ENCODE results near the gene HAO1. TPM values are rescaled to one million over a fixed set of nuclear protein-coding genes. Genes with fewer than 3 reads are reported as not detected.
A peak's percentile ranks its signal among the peaks of the same experiment; 100 is the strongest.
"Not testable (repeated sequence)": the region's sequence is repeated elsewhere in the genome, so short reads cannot be mapped to it uniquely, and the experiment has no call there.

The HAO1 gene
- total RNA-seq, 2 donors from 2014 or later, result not detected

- DNase-seq (ENCODE audit: low spot score), result no peak
- H3K4me1 ChIP-seq, result no peaks in the 10 kb centered on the region
- no peaks in the 10 kb centered on the region for H3K9me3 ChIP-seq
- H3K36me3 ChIP-seq, result no peaks in the 10 kb centered on the region
- no peaks in the 10 kb centered on the region for H3K27me3 ChIP-seq
- H3K4me3 ChIP-seq, result no peak overlapping the region
- H3K27ac ChIP-seq, result peak overlapping the region in 1 of 2 donors; percentile 47
- no peak for TF ChIP-seq CTCF (IDR thresholded peaks at IDR 0.05)
Observed at GRCh38 chr20:7841291-7841970, 98.8 kb downstream of the HAO1 start.

- no peaks in the 10 kb centered on the region for H3K36me3 ChIP-seq
- no peak overlapping the region for H3K27ac ChIP-seq
- no peaks in the 10 kb centered on the region for H3K4me1 ChIP-seq
- H3K4me3 ChIP-seq, result no peak overlapping the region
- TF ChIP-seq CTCF (IDR thresholded peaks at IDR 0.05), result no peak
- H3K9me3 ChIP-seq, result peaks cover 7 to 20% of the 10 kb centered on the region in 2 donors
- no peaks in the 10 kb centered on the region for H3K27me3 ChIP-seq
- no peak for DNase-seq (ENCODE audit: low spot score)
Observed at GRCh38 chr20:7836076-7836475, 104.2 kb downstream of the HAO1 start.

GRCh38 chr20:7834441-7834840, 105.8 kb downstream of the HAO1 start:
- peaks cover 7 to 20% of the 10 kb centered on the region in 2 donors for H3K9me3 ChIP-seq
- not testable (repeated sequence) for H3K4me3 ChIP-seq; H3K4me1 ChIP-seq; DNase-seq (ENCODE audit: low spot score); H3K27ac ChIP-seq; H3K27me3 ChIP-seq; H3K36me3 ChIP-seq

Other genes with a start within 250 kb of the HAO1 start
- gene TMX4, start 79.3 kb upstream of the HAO1 start, total RNA-seq, result 100 to 1,000 TPM in 1 of 2 donors, 10 to 100 TPM in 1; 90.4 to 191 TPM
- 10 to 100 TPM in 1 of 2 donors, 1 to 10 TPM in 1; 7.3 to 45.5 TPM for gene PLCB1, start 191.8 kb upstream of the HAO1 start, total RNA-seq